Epithelial cell of prostate (primary cell): ENCODE measurements around the gene KDM4C.

ENCODE experiments used
- DNase-seq: peaks from one replicate; pipeline ENCODE4 v3.0.0-alpha.2; 2011; ENCODE audit warnings: low read depth, low spot score
- H3K27ac ChIP-seq: fragments of 450-650 bp; 2 replicates; pipeline ENCODE4 v1.5.1; 2017; ENCODE audit warnings: mild to moderate bottlenecking

KDM4C gene

GRCh38 chr9:7147121-7148090 lies 389.6 kb downstream of the KDM4C start:
- no peak for DNase-seq
- H3K27ac ChIP-seq = no peak overlapping the region

- DNase-seq = no peak
These were observed 390.5 kb downstream of the KDM4C start for GRCh38 chr9:7148243-7148765.

GRCh38 chr9:7149258-7149657 lies 391.5 kb downstream of the KDM4C start:
- DNase-seq = no peak
- H3K27ac ChIP-seq = no peak overlapping the region

More at GRCh38 chr9:7148243-7148765, 390.5 kb downstream of the KDM4C start:
- H3K27ac ChIP-seq = no peak overlapping the region

GRCh38 chr9:7150153-7150890 lies 392.5 kb downstream of the KDM4C start:
- no peak overlapping the region for H3K27ac ChIP-seq
- DNase-seq = no peak

GRCh38 chr9:7153134-7153533 lies 395.4 kb downstream of the KDM4C start:
- no peak overlapping the region for H3K27ac ChIP-seq
- DNase-seq = no peak

- H3K27ac ChIP-seq = no peak overlapping the region
- no peak for DNase-seq
These were observed 395.8 kb downstream of the KDM4C start for GRCh38 chr9:7153566-7153965.

- H3K27ac ChIP-seq = no peak overlapping the region
- no peak for DNase-seq
These were observed 396.3 kb downstream of the KDM4C start for GRCh38 chr9:7154003-7154619.

GRCh38 chr9:7154650-7155049 lies 396.9 kb downstream of the KDM4C start:
- DNase-seq = no peak
- H3K27ac ChIP-seq = no peak overlapping the region

- no peak overlapping the region for H3K27ac ChIP-seq
- no peak for DNase-seq
These were observed 403.7 kb downstream of the KDM4C start for GRCh38 chr9:7161469-7161868.

GRCh38 chr9:7163932-7164331 lies 406.2 kb downstream of the KDM4C start:
- DNase-seq = no peak
- H3K27ac ChIP-seq = no peak overlapping the region

GRCh38 chr9:7164440-7165330 lies 406.9 kb downstream of the KDM4C start:
- H3K27ac ChIP-seq = no peak overlapping the region
- no peak for DNase-seq

GRCh38 chr9:7165331-7165975 lies 407.7 kb downstream of the KDM4C start:
- H3K27ac ChIP-seq = no peak overlapping the region
- no peak for DNase-seq

- no peak overlapping the region for H3K27ac ChIP-seq
- DNase-seq = no peak
These were observed 408.3 kb downstream of the KDM4C start for GRCh38 chr9:7166074-7166473.

- no peak for DNase-seq
These were observed 412.1 kb downstream of the KDM4C start for GRCh38 chr9:7169717-7170389.

GRCh38 chr9:7171396-7172153 lies 413.8 kb downstream of the KDM4C start:
- no peak overlapping the region for H3K27ac ChIP-seq
- DNase-seq = no peak

More at GRCh38 chr9:7169717-7170389, 412.1 kb downstream of the KDM4C start:
- H3K27ac ChIP-seq = no peak overlapping the region

- DNase-seq = no peak
- H3K27ac ChIP-seq = no peak overlapping the region
These were observed 414.7 kb downstream of the KDM4C start for GRCh38 chr9:7172154-7173115.

GRCh38 chr9:7173139-7173538 lies 415.4 kb downstream of the KDM4C start:
- no peak for DNase-seq
- no peak overlapping the region for H3K27ac ChIP-seq
